Adipocyte (in vitro differentiated cells): ENCODE measurements around the gene MADD.

Source experiments
- DNase-seq: peaks from one replicate; pipeline ENCODE4 v3.0.0-alpha.2; 2015; ENCODE audit warnings: low read depth
- H3K27me3 ChIP-seq: replicated peaks from 2 replicates; pipeline ENCODE4 v1.7.0; 2013; ENCODE audit warnings: mild to moderate bottlenecking, low read length, moderate library complexity; ENCODE audit not compliant: control insufficient read depth, insufficient read depth
- H3K36me3 ChIP-seq: 2 replicates; pipeline ENCODE4 v1.7.0; 2013; ENCODE audit warnings: low read length, mild to moderate bottlenecking, moderate library complexity; ENCODE audit not compliant: control insufficient read depth, insufficient read depth, severe bottlenecking
- H3K4me1 ChIP-seq: 2 replicates; pipeline ENCODE4 v1.7.0; 2013; ENCODE audit warnings: mild to moderate bottlenecking, low read length, moderate library complexity; ENCODE audit not compliant: control insufficient read depth, insufficient read depth
- H3K4me3 ChIP-seq: 2 replicates; pipeline ENCODE4 v1.7.0; 2013; ENCODE audit warnings: mild to moderate bottlenecking, low read length, moderate library complexity
- H3K9ac ChIP-seq: 2 replicates; pipeline ENCODE4 v1.7.0; 2013; ENCODE audit warnings: mild to moderate bottlenecking, low read length, moderate library complexity
- H3K9me3 ChIP-seq: 2 replicates; pipeline ENCODE4 v1.7.0; 2013; ENCODE audit warnings: mild to moderate bottlenecking, low read length, moderate library complexity; ENCODE audit not compliant: control insufficient read depth

MADD gene

DNA sequence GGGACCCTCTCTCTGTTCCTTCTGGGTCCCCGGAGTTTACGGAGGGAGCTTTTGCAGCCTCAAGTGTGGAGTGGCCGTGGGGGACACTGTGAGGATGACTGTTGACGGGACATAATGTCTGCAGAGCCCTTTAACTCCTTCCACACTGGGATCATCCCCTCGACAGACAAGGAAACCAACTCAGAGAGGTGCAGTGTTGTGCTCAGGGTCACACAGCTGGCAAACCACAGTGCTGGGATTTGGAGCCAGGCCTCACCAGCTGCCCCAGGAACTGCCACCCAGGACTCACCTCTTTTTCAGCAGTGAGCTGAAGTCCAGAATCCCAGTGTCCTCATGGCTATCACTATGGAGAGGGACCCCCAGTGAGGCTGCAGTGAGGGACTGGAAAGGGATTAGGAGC lies 77.2 kb downstream of the MADD start:
- Histone ChIP-seq H3K36me3 (no peaks in the 10 kb centered on the region), H3K9me3 (no peaks in the 10 kb centered on the region), H3K9ac (no peak overlapping the region), H3K27me3 (peaks cover 38% of the 10 kb centered on the region), H3K4me3 (no peak overlapping the region), H3K4me1 (no peaks in the 10 kb centered on the region)
- no peak for DNase-seq

- Histone ChIP-seq H3K9ac (no peak overlapping the region), H3K27me3 (peaks cover 38% of the 10 kb centered on the region), H3K36me3 (no peaks in the 10 kb centered on the region), H3K4me3 (no peak overlapping the region), H3K9me3 (no peaks in the 10 kb centered on the region), H3K4me1 (no peaks in the 10 kb centered on the region)
- DNase-seq, result no peak
Observed at GRCh38 chr11:47348131-47348802, 78.3 kb downstream of the MADD start.

DNA sequence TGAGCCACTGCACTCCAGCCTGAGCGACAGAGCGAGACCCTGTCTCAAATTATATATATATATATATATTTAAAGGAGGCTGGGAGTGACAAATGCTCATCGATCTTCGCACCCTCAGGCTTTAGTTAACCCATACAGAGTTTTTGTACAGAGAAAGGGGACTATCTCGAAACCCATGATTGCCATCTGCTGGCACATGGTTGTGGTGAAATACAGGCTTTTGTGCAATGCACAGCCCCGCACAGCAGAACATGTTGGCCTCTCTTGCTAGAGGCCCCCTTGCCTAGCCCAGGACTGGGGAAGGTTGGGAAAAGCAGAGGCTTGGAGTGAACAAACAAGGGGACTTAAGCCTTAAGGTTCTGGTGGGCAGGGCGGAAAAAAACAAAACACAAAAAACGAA lies 78.9 kb downstream of the MADD start:
- no peak overlapping the region for H3K4me3 ChIP-seq
- H3K9ac ChIP-seq, result no peak overlapping the region
- no peaks in the 10 kb centered on the region for H3K4me1 ChIP-seq
- peak; percentile 50 for DNase-seq
- no peaks in the 10 kb centered on the region for H3K36me3 ChIP-seq
- H3K9me3 ChIP-seq, result no peaks in the 10 kb centered on the region
- peaks cover 38% of the 10 kb centered on the region for H3K27me3 ChIP-seq

DNA sequence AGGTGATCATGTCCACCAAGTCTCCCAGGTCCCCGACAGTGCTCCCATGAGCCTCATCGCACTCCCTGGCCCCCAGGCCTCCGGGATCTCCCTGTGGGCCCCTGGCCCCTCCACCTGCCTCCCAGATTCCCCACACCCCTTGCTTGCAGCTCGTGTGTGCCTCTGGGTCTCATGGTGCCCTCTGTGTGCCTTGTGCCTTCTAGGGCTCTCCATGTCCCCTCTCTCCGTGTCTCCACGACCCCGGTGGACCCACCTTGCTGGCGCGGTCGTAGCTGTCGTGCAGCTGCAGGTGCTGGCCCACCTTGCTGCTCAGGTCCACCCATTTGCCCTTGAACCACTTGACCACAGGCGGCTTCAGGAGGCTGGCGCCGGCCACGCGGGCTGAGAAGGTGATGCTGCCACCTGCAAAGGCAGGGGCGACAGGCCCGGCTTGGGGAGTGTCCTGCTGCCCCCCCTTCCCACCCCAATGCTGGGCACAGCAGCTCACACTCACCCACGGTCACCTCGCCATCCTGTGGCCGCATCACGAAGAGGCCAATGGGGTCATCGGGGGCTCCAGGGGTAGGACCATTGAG lies 79.7 kb downstream of the MADD start:
- DNase-seq, result no peak
- H3K9ac ChIP-seq, result no peak overlapping the region

GRCh38 chr11:47350315-47350714 lies 80.4 kb downstream of the MADD start:
- Histone ChIP-seq H3K9me3 (no peaks in the 10 kb centered on the region), H3K36me3 (no peaks in the 10 kb centered on the region), H3K27me3 (peaks cover 34% of the 10 kb centered on the region), H3K4me3 (no peak overlapping the region), H3K9ac (no peak overlapping the region), H3K4me1 (no peaks in the 10 kb centered on the region)
- no peak for DNase-seq

More for the DNA sequence above, 79.7 kb downstream of the MADD start:
- H3K4me3 ChIP-seq, result no peak overlapping the region
- no peaks in the 10 kb centered on the region for H3K9me3 ChIP-seq
- no peaks in the 10 kb centered on the region for H3K36me3 ChIP-seq
- no peaks in the 10 kb centered on the region for H3K4me1 ChIP-seq
- peaks cover 38% of the 10 kb centered on the region for H3K27me3 ChIP-seq

GRCh38 chr11:47351156-47352126 lies 81.5 kb downstream of the MADD start:
- no peak overlapping the region for H3K9ac ChIP-seq
- peaks cover 24% of the 10 kb centered on the region for H3K27me3 ChIP-seq
- H3K4me3 ChIP-seq, result no peak overlapping the region
- H3K9me3 ChIP-seq, result no peaks in the 10 kb centered on the region
- DNase-seq, result no peak
- H3K4me1 ChIP-seq, result no peaks in the 10 kb centered on the region
- no peaks in the 10 kb centered on the region for H3K36me3 ChIP-seq

- Histone ChIP-seq H3K9me3 (no peaks in the 10 kb centered on the region), H3K4me1 (no peaks in the 10 kb centered on the region), H3K27me3 (peaks cover 13% of the 10 kb centered on the region), H3K36me3 (no peaks in the 10 kb centered on the region), H3K4me3 (no peak within 1 kb of the TSS), H3K9ac (no peak within 1 kb of the TSS)
- no peak for DNase-seq
Observed at GRCh38 chr11:47352556-47352955, 82.6 kb downstream of the MADD start, which contains the start of gene MYBPC3. MYBPC3 (minus strand) TSS chr11:47352702; CDS start chr11:47352647, 55 bp downstream.

DNA sequence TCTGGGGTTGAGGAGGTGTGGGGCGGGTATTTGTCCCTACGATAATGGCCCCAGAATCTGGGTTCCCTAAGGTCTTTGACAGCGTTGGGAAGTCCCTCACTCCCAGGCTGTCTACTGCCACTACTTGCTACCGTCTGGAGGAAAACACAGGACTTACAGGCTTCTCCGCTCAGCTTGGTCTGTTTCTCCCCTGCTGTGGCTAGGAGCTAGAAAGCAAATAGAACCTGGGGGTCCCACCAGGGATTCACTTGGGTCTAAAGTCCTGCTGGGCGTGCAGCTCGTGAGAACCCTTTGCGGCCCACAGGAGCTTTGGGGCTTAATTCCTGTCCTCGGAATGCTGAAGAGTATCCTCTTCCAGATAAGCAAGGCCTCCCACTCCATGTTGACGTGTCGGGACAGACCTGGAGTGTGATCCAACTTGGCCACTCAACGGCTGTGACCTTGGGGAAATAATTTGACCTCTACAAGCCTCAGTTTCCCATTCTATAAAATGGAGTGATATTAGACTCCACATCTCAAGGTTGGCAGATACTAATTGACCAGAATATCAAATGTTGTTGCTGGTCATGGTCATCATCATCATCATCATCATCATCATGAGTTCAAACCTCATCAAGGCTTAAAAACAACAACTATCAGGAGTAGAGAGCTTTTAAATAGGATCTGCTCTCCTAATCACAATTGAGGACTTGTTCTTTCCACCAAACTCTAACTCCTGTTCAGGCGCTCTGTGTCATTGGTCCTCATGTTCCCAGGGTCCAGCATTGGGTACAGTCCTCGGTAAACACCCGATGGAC lies 84.2 kb downstream of the MADD start:
- no peak overlapping the region for H3K4me3 ChIP-seq

DNA sequence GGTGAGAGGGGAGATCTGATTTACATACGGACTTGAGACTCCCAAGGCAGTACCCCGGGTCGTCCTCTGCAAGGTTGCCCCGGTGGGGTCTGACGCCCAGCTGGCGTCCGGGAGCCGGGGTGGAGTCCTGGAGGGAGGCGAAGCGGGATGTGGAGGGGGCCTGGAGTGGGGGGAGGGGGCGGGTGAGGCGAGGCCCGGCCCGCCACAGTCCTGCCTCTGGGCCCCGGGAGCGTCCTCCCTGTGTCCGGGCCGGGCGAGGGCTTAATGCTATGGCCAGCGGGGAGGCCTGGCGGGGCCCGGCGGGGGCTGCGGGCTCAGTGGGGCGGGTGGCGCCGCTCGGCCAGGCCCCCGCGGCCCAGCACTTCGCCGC lies 85.0 kb downstream of the MADD start:
- no peaks in the 10 kb centered on the region for H3K9me3 ChIP-seq
- no peak overlapping the region for H3K4me3 ChIP-seq

More for the DNA sequence above, 84.2 kb downstream of the MADD start:
- no peaks in the 10 kb centered on the region for H3K4me1 ChIP-seq
- no peak for DNase-seq
- H3K36me3 ChIP-seq, result no peaks in the 10 kb centered on the region
- H3K27me3 ChIP-seq, result peaks cover 5% of the 10 kb centered on the region
- no peak overlapping the region for H3K9ac ChIP-seq
- no peaks in the 10 kb centered on the region for H3K9me3 ChIP-seq

DNA sequence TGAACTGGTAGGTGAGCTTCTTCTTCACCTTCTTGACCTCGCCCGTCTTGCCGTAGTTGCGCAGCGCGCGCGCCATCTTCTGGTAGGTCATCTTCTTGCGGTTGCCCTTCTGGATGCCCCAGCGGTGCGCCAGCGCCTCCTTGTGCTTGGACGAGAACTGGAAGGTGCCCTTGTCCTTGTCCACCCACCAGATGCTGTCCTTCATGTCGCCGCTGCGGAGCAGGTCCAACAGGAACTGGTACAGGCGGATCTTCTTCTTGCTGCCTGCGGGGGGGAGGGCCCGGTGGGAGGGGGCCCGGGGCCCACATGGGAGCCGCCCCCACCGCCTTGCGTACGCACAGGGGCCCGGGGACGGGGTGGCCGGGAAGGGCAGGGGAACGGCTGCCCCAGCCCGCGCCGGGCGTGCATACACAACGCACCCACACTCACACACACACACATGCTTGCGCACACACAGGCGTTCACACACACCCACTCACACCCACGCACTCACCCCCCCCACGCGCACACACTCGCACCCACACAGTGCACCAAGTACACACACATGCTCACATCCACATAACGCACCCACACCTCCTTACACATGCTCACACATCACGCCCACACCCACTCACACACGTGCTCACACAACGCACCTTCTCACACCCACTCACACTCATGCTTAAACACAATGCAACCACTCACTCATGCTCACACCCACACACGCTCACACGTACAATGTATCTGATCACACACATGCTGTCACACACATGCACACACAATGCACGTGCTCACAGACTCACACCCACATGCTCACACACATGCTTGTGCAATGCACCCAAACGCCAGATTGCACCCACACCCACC lies 85.6 kb downstream of the MADD start:
- Histone ChIP-seq H3K4me3 (peak overlapping the region; percentile 15), H3K36me3 (no peaks in the 10 kb centered on the region), H3K27me3 (peaks cover 5% of the 10 kb centered on the region), H3K9me3 (no peaks in the 10 kb centered on the region), H3K4me1 (no peaks in the 10 kb centered on the region), H3K9ac (peak overlapping the region; percentile 51)
- DNase-seq, result peak; percentile 97

More for the DNA sequence above, 85.0 kb downstream of the MADD start:
- Histone ChIP-seq H3K9ac (peak overlapping the region; percentile 51), H3K36me3 (no peaks in the 10 kb centered on the region), H3K27me3 (peaks cover 5% of the 10 kb centered on the region), H3K4me1 (no peaks in the 10 kb centered on the region)
- no peak for DNase-seq
